ENCODE results near the gene ARHGAP40.

The ARHGAP40 gene

DNA sequence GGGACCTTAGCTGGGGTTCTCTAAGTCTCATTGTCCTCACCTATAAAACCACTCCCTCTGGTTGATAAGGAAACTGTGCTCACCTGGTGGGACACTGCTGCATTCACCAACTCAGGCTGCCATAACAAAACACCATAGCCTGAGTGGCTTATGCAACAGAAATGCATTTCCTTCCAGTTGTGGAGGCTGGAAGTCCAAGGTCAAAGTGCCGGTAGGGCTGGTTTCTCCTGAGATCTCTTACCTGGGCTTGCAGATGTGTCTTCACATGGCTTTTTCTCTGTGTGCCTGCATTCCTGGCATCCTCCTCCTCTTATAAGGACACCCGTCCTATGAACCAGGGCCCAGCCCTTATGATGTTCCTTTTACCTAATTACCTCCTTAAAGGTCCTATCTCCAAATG lies 62.7 kb downstream of the ARHGAP40 start:
- H4K20me1 ChIP-seq (ENCODE audit: insufficient read depth) = no peaks in the 10 kb centered on the region
- H3K4me2 ChIP-seq = no peak overlapping the region
- H2AFZ ChIP-seq (ENCODE audit: low read depth) = no peak overlapping the region
- H3K79me2 ChIP-seq (ENCODE audit: insufficient read depth, low read depth) = no peaks in the 10 kb centered on the region
- no peak overlapping the region for H3K9ac ChIP-seq
- TF ChIP-seq, protein P1, sequence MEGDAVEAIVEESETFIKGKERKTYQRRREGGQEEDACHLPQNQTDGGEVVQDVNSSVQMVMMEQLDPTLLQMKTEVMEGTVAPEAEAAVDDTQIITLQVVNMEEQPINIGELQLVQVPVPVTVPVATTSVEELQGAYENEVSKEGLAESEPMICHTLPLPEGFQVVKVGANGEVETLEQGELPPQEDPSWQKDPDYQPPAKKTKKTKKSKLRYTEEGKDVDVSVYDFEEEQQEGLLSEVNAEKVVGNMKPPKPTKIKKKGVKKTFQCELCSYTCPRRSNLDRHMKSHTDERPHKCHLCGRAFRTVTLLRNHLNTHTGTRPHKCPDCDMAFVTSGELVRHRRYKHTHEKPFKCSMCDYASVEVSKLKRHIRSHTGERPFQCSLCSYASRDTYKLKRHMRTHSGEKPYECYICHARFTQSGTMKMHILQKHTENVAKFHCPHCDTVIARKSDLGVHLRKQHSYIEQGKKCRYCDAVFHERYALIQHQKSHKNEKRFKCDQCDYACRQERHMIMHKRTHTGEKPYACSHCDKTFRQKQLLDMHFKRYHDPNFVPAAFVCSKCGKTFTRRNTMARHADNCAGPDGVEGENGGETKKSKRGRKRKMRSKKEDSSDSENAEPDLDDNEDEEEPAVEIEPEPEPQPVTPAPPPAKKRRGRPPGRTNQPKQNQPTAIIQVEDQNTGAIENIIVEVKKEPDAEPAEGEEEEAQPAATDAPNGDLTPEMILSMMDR (conservative IDR thresholded peaks at IDR 0.05; ENCODE audit: low read depth, low read length) = no peak
- H3K27me3 ChIP-seq (ENCODE audit: insufficient read depth, low read depth) = peaks cover 3% of the 10 kb centered on the region; the same call in 1 of the 2 replicates
- H3K27ac ChIP-seq = no peak overlapping the region
- no peaks in the 10 kb centered on the region for H3K4me1 ChIP-seq (ENCODE audit: low read depth, poor library complexity, severe bottlenecking)
- no peak overlapping the region for H3K4me3 ChIP-seq (IDR thresholded peaks at IDR 0.05; ENCODE audit: insufficient read depth, low read depth, low read length)
- no peaks in the 10 kb centered on the region for H3K36me3 ChIP-seq (ENCODE audit: insufficient read depth)

DNA sequence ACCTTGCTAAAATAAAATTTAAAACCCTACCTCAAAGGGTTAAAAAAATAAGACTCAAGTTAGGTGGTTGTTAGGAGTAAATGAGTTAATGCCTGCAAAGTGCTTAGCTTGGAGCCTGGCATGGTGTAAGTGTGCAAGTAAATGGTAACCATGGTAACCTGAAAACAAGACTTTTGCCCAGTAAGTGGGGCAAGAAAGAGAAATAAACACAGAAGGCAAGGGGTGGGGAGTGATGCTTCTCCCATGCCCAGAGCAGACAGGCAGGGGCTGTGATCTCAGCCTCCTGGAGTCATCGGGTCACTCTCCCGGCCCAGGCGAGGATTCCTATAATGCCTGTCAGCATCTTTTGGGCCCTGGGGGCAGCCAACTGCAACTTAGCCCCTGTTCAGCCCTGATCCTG lies 63.5 kb downstream of the ARHGAP40 start:
- TF ChIP-seq, protein P1 (conservative IDR thresholded peaks at IDR 0.05; ENCODE audit: low read depth, low read length) = no peak
- H3K79me2 ChIP-seq (ENCODE audit: insufficient read depth, low read depth) = no peaks in the 10 kb centered on the region
- H3K27me3 ChIP-seq (ENCODE audit: insufficient read depth, low read depth) = peaks cover 3% of the 10 kb centered on the region; the same call in 1 of the 2 replicates

GRCh38 chr20:38665506-38666285 lies 64.1 kb downstream of the ARHGAP40 start:
- no peak overlapping the region for H3K27ac ChIP-seq
- no peak overlapping the region for H3K4me3 ChIP-seq (IDR thresholded peaks at IDR 0.05; ENCODE audit: insufficient read depth, low read depth, low read length)
- no peaks in the 10 kb centered on the region for H3K79me2 ChIP-seq (ENCODE audit: insufficient read depth, low read depth)
- no peak overlapping the region for H3K4me2 ChIP-seq
- H2AFZ ChIP-seq (ENCODE audit: low read depth) = no peak overlapping the region
- no peak overlapping the region for H3K9ac ChIP-seq
- H3K27me3 ChIP-seq (ENCODE audit: insufficient read depth, low read depth) = peaks cover 3% of the 10 kb centered on the region; the same call in 1 of the 2 replicates
- H3K36me3 ChIP-seq (ENCODE audit: insufficient read depth) = no peaks in the 10 kb centered on the region
- no peaks in the 10 kb centered on the region for H4K20me1 ChIP-seq (ENCODE audit: insufficient read depth)
- TF ChIP-seq, protein P1 (conservative IDR thresholded peaks at IDR 0.05; ENCODE audit: low read depth, low read length) = no peak
- H3K4me1 ChIP-seq (ENCODE audit: low read depth, poor library complexity, severe bottlenecking) = no peaks in the 10 kb centered on the region

More for the DNA sequence above, 63.5 kb downstream of the ARHGAP40 start:
- no peaks in the 10 kb centered on the region for H4K20me1 ChIP-seq (ENCODE audit: insufficient read depth)
- no peak overlapping the region for H3K27ac ChIP-seq
- H3K36me3 ChIP-seq (ENCODE audit: insufficient read depth) = no peaks in the 10 kb centered on the region
- H3K4me2 ChIP-seq = no peak overlapping the region
- no peak overlapping the region for H3K9ac ChIP-seq
- no peak overlapping the region for H3K4me3 ChIP-seq (IDR thresholded peaks at IDR 0.05; ENCODE audit: insufficient read depth, low read depth, low read length)
- H2AFZ ChIP-seq (ENCODE audit: low read depth) = no peak overlapping the region
- H3K4me1 ChIP-seq (ENCODE audit: low read depth, poor library complexity, severe bottlenecking) = no peaks in the 10 kb centered on the region

- Histone ChIP-seq H3K4me3 (IDR thresholded peaks at IDR 0.05; ENCODE audit: insufficient read depth, low read depth, low read length) (no peak overlapping the region), H3K36me3 (ENCODE audit: insufficient read depth) (no peaks in the 10 kb centered on the region), H3K9ac (no peak overlapping the region), H3K4me2 (no peak overlapping the region), H4K20me1 (ENCODE audit: insufficient read depth) (no peaks in the 10 kb centered on the region), H3K27ac (no peak overlapping the region), H3K79me2 (ENCODE audit: insufficient read depth, low read depth) (no peaks in the 10 kb centered on the region), H2AFZ (ENCODE audit: low read depth) (no peak overlapping the region), H3K4me1 (ENCODE audit: low read depth, poor library complexity, severe bottlenecking) (no peaks in the 10 kb centered on the region), H3K27me3 (ENCODE audit: insufficient read depth, low read depth) (peaks cover 3% of the 10 kb centered on the region; the same call in 1 of the 2 replicates)
- TF ChIP-seq, protein P1 (conservative IDR thresholded peaks at IDR 0.05; ENCODE audit: low read depth, low read length) = no peak
Observed at GRCh38 chr20:38667417-38667956, 65.9 kb downstream of the ARHGAP40 start.

Data from KMS-11 (cell line).